CD4-positive, alpha-beta T cell treated with Interleukin-4 for 1 hour (primary cell): Measurements from ENCODE around the gene DDHD1.
A peak's percentile ranks its signal among the peaks of the same experiment; 100 is the strongest.
"Not testable (repeated sequence)": the region's sequence is repeated elsewhere in the genome, so short reads cannot be mapped to it uniquely, and the experiment has no call there.

Source experiments
- DNase-seq, 2 donors: peaks; one replicate each; pipeline ENCODE4 v3.0.0-alpha.2; 2020 to 2022

Gene DDHD1

DNA sequence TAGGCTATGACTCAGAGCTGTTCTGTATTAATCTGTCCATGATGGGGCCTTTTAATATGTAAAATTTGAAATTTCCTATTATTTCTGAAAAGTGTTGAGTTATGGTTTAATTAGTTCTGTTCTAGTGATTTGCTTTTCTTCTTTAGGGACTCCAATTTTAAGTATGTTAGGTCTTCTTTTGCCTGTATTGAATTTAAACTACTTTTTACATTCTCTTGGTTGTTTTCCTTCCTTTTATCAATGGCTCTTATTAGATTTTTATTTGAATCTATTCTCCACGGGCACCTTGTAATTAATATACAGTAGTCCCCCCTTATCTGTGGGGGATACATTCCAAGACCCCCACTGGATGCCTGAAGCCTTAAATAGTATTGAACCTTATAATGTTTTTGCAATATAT lies 46.4 kb downstream of the DDHD1 start:
- DNase-seq = no peak

DNA sequence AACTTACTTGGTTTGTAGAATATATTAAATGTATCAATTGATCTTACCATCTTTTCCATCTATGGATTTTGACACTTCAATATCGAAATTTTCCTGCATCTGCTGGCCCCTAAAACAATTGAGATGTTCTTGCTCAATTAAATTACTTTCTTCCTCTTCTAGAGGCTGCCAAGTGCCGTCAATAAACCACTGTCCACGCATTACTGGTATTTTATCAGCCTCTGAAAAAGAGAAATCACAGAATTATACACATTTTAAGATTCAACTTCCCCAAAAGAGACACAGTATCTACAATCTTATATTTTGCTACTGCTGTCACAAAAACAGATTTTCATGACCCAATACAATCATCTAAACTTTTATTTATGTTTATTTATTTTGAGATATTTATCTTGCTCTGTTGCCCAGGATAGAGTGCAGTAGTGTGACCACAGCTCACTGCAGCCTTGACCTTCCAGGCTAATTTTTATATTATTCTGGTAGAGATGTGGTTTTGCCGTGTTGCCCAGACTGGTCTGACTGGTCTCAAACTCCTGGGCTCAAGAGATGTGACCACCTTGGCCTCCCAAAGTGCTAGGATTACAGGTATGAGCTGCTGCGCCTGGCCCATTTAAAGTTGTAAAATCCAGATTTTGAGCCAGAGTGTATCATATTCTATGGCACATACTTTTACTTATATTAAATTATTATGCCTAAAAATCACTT lies 49.3 kb downstream of the DDHD1 start:
- DNase-seq = no peak

DNA sequence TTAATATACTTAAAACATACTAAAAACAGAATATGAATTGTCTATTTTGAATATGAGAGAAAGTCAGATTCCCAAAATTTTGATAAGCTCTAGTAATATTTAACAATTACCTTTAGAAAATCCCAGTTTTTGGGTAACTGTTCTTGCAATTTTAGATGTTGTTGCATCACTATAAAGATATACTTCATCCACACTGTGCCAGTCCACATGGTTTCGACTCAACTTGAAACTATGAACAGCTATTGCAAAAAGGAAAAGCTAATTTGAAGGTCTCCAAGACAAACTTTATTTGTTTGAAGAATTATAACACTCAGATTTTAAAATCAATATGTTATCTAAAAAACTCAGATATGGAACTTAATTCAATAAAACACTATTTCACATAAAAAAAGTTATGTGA lies 59.9 kb downstream of the DDHD1 start:
- no peak for DNase-seq

DNA sequence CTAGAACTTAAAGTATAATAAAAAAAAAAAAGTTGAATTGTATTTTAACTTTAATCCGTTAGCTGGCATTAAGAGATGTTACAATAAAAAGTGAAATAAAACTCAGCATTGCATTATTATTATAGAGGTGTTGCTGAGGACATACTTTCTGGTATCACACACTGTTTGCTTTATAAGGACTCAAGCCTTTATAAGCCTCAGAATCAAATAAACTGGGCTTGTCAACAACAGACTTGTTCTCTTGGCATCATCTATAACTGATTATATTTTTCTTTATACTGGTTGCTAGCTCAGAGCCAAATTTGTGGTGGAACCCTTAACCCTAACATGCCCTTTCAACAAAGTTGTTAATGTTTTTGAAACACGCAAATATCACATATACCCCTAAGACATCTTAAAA lies 62.3 kb downstream of the DDHD1 start:
- no peak for DNase-seq

DNA sequence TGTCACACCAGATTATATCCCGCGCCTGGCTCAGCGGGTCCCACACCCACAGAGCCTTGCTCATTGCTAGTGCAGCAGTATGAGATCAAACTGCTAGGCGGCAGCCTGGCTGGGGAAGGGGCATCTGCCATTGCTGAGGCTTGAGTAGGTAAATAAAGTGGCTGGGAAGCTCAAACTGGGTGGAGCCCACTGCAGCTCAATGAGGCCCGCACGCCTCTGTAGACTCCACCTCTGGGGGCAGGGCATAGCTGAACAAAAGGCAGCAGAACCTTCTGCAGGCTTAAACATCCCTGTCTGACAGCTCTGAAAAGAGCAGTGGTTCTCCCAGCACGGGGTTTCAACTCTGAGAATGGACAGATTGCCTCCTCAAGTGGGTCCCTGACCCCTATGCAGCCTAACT lies 68.2 kb downstream of the DDHD1 start:
- DNase-seq = not testable (repeated sequence)

DNA sequence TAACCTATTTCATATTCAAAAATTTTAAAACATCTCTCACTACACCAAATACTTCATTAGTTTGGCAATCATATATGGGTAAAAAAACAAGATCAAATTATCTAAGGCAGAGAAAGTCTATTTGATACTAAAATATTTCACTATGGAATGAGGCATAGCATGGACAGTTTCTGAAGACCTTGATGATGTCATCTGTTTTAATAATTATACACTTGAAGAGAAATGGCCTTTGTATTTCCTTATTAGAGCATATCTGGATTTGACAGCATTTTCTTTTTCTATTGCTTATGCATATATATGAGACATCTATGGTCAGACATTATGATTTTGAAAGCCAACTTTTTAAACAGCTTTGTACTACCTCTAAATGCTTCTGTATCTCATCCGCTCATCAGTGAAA lies 88.6 kb downstream of the DDHD1 start:
- no peak for DNase-seq

DNA sequence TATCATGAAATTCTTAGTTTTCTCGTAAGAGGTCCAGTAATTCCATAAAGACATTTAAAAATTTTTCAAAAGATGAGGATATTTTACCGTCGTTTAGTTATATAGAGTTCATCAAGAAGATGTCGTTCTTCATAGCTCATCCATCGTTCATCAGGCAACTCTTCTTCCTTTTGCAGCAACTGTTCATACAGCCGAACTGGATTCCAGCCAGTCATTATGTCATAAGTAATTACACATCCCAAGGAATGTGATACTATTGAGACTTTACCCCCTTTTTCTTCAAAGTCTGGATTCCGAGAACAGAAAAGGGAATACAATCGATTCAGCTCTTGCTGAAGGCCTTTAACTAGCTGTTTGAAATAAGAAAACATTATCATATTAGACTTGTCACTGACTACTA lies 90.3 kb downstream of the DDHD1 start:
- no peak for DNase-seq

DNA sequence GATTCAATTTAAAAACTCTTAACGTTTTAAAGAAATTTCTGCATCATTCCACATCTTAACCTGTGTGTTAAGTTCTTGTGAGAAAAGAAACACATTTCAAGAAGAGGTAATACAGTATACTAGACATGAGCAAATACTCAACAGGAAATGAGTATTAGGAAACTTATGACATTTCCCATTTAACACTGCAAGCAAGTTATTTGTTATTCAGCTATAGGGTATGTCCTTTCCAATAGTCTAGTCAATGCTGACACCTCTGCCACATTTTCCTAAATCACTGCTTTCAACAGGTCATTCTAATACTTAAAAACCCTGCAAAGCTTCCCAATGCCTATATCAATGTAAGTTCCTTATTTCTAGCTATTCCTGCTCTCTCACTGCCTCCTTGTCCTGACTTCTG lies 93.1 kb downstream of the DDHD1 start:
- no peak for DNase-seq

DNA sequence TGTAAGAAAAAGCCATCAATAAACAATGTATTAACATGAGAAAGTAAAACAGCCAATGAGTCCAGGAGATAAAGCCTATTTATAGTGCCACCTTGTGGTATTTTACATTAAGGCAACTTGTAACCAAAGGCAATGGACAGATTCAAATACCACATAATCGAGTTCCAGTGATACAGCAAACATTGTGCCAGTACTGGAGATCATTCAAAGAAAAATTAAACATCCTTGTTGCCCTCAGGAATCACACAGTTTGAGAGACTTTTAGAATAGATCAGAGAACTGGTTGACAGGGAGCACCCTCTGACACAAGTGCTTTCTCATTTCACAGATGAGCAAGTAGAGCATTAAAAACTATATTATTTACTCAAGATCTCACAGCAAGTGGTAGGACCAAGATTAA lies 98.1 kb downstream of the DDHD1 start:
- peak in 1 of 2 donors; percentile 59 for DNase-seq

DNA sequence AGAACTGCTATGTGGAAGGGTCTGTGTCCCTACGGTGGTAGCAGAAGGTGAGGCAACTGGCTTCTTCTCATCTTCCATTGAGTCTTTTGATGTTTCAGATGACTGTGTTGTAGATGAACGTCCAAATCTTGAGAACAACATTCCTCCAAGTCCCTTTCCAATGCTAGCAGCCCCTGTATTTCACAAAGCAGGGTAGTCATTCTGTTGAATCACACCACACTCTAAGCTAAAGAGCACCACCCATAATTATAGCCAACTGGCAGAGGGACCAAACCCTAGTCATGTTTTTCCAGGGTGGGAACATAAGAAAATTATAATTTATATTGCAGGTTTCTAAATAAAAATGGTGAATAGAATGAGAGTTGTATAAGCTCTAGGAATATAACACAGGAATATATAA lies 98.7 kb downstream of the DDHD1 start:
- no peak for DNase-seq

DNA sequence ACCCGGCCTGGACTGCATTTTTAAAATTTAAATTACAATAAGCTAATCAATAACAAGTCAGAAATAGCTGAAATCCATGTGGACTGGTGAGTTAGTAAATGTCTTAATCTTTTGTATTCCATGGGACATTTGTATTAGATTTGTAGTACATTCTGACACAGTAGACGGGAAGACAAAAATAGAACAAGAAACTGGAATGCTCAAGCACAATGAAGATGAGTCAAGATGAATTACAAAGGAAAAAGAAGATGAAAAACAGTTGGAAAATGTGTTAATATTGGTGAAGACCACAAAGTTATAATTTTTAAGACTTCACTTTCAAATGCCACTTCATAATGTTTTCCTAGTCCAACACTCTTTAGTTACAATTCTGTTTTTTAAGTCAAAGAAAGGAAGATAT lies 104.5 kb downstream of the DDHD1 start:
- DNase-seq = no peak

DNA sequence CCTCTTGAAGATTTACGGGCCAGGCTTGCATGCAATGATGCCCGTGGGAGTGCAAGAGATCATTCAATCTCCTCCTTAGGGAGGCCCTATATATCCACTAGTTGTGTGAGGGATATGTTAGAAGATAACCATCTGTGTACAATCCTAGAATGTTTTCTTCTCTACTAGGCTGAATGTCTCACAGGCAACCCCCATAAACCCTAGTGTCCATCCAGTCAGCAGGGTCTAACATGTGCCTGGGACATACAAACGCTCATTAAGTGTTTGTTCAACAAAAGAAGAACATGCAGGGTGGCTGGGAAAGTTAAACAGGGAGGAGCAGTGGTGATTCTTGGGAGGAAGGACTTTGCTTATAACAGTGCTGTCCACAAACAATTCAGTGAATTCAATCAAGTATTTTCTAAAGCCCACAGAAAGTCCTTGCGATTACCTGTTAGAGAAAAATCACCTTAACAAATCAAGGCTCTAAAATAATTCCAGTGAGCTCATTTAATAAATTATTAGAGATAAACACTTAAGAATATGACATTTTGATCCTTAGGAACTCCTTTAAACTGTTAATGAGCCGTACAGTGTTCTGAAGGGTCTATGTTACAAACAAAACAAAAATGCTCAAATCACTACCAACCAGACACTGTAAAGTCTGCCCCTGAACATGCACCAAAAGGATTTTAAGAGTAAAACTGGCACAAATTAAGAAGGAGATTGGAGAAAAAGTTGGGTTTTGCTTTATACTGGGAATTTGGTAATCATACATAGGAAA lies 105.6 kb downstream of the DDHD1 start:
- no peak for DNase-seq

DNA sequence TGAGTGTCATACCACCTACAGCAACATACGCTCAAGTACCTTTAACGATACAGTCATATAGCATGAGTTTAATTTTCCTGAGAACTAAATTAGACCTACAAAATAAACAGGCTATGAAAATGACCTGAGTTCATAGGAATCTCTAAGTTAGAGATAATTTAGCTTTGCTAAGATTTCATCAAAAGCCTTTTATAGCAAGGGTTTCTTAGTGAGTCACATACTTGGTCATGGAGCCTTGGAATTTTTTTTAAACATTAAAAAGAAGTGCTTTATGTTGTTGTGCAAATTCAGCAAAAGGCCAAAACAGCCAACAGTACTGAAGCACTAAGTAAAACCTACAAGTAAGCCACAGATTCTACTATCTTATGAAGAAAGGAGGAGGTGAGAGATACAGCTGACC lies 108.6 kb downstream of the DDHD1 start:
- no peak for DNase-seq

DNA sequence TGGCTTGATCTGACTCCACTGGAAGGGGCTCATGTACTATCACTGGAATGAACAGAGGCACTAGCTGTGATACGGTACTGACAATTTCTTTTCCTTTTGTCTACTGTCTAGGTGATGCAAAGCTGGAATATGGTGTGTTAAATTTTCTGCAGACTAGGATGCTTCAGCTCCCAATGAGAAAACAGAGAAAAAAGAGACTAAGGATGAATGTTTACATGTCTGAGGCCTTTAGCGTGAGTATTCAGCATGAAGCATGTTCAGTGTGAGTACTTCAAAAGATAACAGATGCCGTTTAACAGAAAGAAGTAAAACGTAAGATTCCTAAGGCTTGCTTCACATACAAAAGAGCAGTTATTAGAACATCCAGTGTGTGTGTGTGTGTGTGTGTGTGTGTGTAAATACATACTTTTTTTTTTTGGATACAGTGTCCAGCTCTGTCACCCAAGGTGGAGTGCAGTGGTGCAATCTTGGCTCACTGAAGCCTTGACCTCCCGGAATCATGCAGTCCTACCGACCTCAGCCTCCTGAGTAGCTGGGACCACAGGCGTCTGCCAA lies 110.0 kb downstream of the DDHD1 start:
- DNase-seq = no peak

DNA sequence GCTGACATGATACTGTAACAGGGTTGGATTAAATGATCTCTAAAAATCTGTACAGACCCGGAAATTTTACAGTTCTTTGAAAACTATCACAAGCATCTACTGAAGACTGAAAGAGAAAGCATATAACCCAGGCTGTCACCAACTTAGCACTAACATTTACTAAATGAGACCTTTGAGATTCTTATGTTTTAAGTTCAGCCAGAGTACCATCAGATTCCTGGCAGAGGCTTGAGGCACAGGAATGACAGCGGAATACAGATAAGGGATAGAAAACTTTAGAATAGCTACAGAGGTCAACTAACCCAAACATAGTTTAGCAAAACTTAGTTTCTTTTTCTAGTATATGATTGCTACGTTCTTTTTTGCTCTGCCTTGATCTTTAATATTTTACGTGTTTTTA lies 110.6 kb downstream of the DDHD1 start:
- DNase-seq = no peak

DNA sequence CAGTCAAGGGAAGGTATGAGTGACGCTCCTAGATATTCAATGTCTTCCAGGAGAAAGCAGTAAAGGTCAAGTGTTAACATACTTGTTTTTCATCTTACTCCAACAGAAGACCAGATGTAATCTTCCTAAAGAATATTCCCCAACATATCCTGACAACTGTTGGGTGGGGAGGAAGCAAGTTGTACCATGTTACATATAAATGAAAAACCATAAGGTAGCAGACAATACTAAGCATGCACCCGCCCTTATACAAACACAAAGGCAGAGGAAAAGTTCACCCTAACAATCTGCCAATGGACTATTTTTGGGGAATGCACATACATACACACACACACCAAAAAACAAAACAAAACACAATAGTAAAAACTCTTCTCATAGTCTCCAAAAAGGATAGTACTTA lies 112.1 kb downstream of the DDHD1 start:
- no peak for DNase-seq

DNA sequence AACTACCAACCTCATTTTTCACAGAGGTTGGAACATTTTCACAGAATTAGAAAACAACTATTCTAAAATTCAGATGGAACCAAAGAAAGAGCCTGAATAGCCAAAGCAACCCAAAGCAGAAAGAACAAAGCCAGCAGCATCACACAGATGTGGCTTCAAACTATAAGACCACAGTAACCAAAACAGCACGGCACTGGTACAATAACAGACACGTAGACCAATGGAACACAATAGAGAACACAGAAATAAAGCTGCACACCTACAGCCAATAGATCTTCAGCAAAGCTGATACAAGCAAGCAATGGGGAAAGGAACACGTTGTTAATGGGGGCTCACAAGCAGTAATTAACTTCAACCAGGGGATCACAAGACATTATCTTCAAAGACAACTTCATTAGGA lies 114.5 kb downstream of the DDHD1 start:
- DNase-seq = no peak

DNA sequence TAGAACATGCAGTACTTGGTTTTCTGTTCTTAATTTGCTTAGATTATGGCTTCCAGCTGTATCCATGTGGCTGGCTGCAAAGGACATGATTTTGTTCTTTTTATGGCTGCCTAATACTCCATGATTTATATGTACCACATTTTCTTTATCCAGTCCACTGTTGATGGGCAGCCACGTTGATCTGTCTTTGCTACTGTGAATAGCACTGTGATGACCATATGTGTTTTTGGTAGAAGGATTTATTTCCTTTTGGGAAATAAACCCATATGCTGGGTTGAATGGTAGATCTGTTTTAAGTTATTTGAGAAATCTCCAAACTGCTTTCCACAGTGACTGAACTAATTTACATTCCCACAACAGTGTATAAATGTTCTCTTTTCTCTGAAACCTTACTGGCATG lies 116.1 kb downstream of the DDHD1 start:
- no peak for DNase-seq

DNA sequence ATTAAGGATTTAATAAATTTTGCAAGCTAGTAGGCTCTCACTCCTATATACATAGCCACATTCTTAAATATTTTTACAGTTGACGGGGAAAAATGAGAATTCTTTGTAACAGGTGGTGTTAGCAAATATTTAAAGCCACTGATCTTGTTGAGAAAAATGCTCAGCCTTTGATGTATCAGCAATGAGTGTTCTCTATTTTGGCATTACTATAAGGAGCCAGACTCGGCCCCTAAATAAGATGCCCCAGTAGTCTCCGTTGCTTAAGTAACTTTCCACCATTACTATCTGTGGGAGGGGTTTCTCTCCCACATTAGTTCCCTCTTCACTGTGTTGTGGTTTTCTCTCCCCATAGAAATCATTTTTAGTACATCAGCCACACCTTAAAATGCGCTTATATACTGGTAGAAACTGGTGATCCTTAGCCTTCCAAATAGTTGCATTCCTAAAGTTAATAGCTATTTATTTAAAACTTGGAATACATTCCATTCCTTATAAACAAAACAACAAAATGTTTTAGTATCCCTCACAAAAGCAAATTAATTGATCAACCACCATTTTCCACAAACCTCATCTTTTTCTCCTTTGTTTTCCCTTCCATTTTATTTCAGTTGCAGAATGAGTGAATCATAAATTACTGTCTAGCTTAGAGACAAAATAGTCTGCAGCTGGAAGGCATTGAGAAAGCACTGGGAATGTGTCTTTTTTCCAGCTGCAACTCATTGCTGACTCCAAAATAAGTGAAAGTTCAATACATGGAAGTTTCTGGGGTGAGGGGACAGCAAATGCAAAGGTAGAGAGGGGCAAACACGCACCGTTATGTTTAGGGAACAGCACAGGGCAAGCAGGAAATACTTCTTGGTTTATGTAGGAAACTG lies 117.5 kb downstream of the DDHD1 start:
- no peak for DNase-seq

DNA sequence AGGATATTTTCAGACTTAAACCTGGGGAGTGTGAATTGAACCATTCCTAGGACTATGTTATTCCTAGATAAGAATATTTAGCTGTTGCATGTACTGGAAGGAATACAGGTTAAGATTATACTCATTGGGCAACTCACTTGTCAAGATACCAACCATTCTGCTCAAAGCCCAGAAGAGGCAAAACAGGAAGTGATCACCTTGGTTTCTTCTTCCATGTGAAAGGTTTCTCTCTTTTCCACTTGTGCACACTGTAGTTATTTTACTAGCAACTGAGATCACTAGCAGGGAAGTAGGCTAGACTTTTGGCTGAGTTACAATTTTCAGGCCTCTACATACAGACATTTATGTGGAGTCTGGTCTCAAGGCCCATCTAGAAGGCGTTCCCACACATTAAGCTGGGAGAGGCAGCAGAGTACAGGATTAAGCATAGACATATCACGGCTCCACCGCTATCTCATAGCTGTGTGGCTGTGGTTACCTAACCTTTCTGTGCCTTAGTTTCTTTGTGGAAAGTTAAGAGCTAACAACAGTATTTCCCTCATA lies 118.4 kb downstream of the DDHD1 start:
- DNase-seq = no peak

DNA sequence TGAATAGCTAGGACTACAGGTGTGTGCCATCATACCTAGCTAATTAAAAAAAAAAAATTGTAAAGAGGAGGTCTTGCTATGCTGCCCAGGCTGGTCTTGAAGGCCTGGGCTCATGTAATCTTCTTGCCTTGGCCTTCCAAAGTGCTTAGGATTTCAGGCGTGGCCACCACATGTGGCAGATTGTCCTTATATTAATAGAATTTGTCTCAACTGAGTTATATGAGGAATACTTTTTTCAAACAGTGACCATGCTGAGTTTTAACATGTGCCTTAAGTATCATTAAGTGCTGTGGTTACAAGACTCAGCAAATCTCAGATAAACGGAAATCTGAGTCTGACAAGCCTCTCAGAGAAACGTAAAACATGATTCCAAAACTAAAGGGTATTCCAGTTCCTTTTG lies 119.1 kb downstream of the DDHD1 start:
- DNase-seq = no peak

DNA sequence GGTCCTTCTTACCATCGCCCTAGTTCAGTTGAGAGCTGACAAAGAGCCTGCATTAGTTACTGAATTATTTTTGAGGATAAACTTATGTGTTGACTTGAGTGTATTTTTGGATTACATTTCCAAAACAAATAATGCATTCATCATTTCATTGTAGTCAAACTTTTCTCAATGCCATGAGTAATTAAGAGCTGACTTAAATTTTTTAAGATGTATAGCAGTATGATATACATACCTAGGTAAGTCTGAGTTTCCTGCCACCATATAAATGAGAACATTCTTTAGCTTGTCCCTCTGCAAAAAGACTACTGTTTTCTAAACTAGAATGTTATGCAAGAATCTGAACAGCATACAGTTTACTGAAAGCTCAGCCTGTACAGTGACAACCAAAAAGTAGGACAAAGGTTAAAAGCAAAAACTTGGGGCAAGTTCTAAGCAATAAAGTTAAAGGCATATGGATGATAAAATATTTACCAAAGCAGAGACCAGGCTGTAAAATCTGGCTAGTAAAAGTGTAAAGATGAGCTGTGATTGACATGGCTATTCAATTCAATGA lies 120.2 kb downstream of the DDHD1 start:
- no peak for DNase-seq
